ENCODE results near the gene TXNRD2. TPM values are rescaled to one million over a fixed set of nuclear protein-coding genes. Genes with fewer than 3 reads are reported as not detected.

The TXNRD2 gene
- total RNA-seq, 1 experiment from 2014 or later = 22.9 TPM

- H3K23ac ChIP-seq (ENCODE audit: insufficient read length, low read depth, low read length) = no peak overlapping the region
- no peak overlapping the region for H3K9ac ChIP-seq (ENCODE audit: extremely low read depth, insufficient read length, low read length)
Measured at GRCh38 chr22:19923914-19924513, 17.6 kb downstream of the TXNRD2 start.

More at GRCh38 chr22:19923914-19924513, 17.6 kb downstream of the TXNRD2 start:
- no peak overlapping the region for H2AK5ac ChIP-seq (ENCODE audit: insufficient read length, low read length)
- H3K27ac ChIP-seq (ENCODE audit: insufficient read length, low read depth, low read length) = no peak overlapping the region
- no peak overlapping the region for H2BK15ac ChIP-seq (ENCODE audit: low read depth, low read length)
- no peak overlapping the region for H4K91ac ChIP-seq (ENCODE audit: insufficient read length, low read depth, low read length)
- Mint-ChIP-seq H3K4me1 (peaks cover 0 to 2% of the 10 kb centered on the region in 2 experiments; a peak in 2 of 4 replicates), H3K27me3 (ENCODE audit: low read depth) (no peaks in the 10 kb centered on the region), H3K4me3 (no peak overlapping the region), H3K27ac (peak overlapping the region in 1 of 3 experiments; percentile 7; a peak in 1 of 7 replicates), H3K36me3 (ENCODE audit: insufficient read depth in 1 of 3, low read depth in 3 of 3) (no peaks in the 10 kb centered on the region), H3K9me3 (no peaks in the 10 kb centered on the region)
- H3K79me2 ChIP-seq (ENCODE audit: insufficient read depth, low read length) = no peaks in the 10 kb centered on the region
- H3K23me2 ChIP-seq (ENCODE audit: insufficient read length, low read depth, low read length, poor library complexity, severe bottlenecking) = no peaks in the 10 kb centered on the region
- no peak overlapping the region for H2BK5ac ChIP-seq (ENCODE audit: insufficient read length, low read length)
- H3K56ac ChIP-seq (ENCODE audit: insufficient read length, low read depth, low read length) = no peak overlapping the region
- no peak overlapping the region for H3K18ac ChIP-seq (ENCODE audit: insufficient read length, low read depth, low read length)
- H2AFZ ChIP-seq (ENCODE audit: low read length) = no peak overlapping the region
- H3K14ac ChIP-seq (ENCODE audit: insufficient read depth, low read length) = no peak overlapping the region
- no peak overlapping the region for H4K8ac ChIP-seq (replicated peaks; ENCODE audit: insufficient read length, low read depth, low read length)
- no peaks in the 10 kb centered on the region for H3K9me3 ChIP-seq (ENCODE audit: control insufficient read depth, low read depth, low read length)
- no peaks in the 10 kb centered on the region for H4K20me1 ChIP-seq (ENCODE audit: control insufficient read depth, insufficient read depth, insufficient read length)
- H3K27me3 ChIP-seq (ENCODE audit: insufficient read depth, low read length) = no peaks in the 10 kb centered on the region; the same call in 1 of the 2 replicates
- DNase-seq = no peak
- no peak overlapping the region for H2BK20ac ChIP-seq (ENCODE audit: low read depth, low read length, poor library complexity, severe bottlenecking)
- no peak overlapping the region for H3K4ac ChIP-seq (ENCODE audit: low read depth, low read length)
- no peak overlapping the region for H2BK120ac ChIP-seq (ENCODE audit: low read depth, low read length, poor library complexity, severe bottlenecking)
- no peak overlapping the region for H3T11ph ChIP-seq (ENCODE audit: low read length)
- WGBS (ENCODE audit: extremely low coverage, insufficient read length, low lambda C conversion rate) = no CpG with 5 or more reads among the region's 12 CpGs
- H4K5ac ChIP-seq (ENCODE audit: insufficient read length, low read depth, low read length) = no peak overlapping the region
- no peak for TF ChIP-seq CTCF (conservative IDR thresholded peaks at IDR 0.05)
- no peak overlapping the region for H3K4me2 ChIP-seq (ENCODE audit: insufficient read depth, insufficient read length, low read length)
- no peaks in the 10 kb centered on the region for H3K4me1 ChIP-seq (ENCODE audit: insufficient read depth, low read length)
- no peak overlapping the region for H2BK12ac ChIP-seq (ENCODE audit: insufficient read length, low read depth, low read length)
- no peaks in the 10 kb centered on the region for H3K79me1 ChIP-seq (ENCODE audit: insufficient read depth, low read depth, low read length, poor library complexity, severe bottlenecking)
